HG03064 (cell line): ENCODE data around the gene TOR4A.

Experiments used
- ATAC-seq: cut with Tn5 transposase; IDR thresholded peaks from one replicate; pipeline ENCODE4 v1.9.1; 2021; ENCODE audit warnings: low read depth; ENCODE audit not compliant: unreplicated experiment

Gene TOR4A

GRCh38 chr9:137331929-137332328, 54.4 kb downstream of the TOR4A start:
- no peak for ATAC-seq
